ENCODE results near the gene COL4A1. TPM values are rescaled to one million over a fixed set of nuclear protein-coding genes. Genes with fewer than 3 reads are reported as not detected.

Gene COL4A1
- total RNA-seq, 1 donor from 2014 or later, result 105 TPM

DNA sequence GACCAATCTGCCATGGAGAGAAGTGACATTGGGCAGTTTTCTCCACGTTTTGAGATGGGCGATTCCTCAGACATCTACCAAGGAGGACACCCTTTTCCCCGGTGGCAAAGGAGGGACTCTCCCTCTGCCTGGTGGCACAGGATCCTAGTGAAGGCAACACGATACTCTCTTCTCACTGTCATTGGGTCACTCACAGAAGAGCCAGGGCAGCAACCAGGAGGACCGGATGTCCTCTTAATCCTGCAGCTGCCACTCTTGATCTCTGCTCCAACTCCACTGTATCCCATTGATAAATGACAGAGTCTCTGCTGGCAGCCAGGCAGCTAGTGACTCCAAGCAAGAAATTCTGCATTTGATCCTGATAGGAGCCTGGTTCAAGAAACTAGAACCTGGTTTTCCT is 42.3 kb upstream of the COL4A1 start:
- Histone ChIP-seq H3K4me2 (no peak overlapping the region), H3F3A (ENCODE audit: low read depth) (no peaks in the 10 kb centered on the region), H3K27ac (no peak overlapping the region), H3K9ac (no peak overlapping the region), H2AFZ (replicated peaks) (no peak overlapping the region), H3K27me3 (no peaks in the 10 kb centered on the region), H4K20me1 (ENCODE audit: low read depth) (peaks cover 63% of the 10 kb centered on the region), H3K4me3 (no peak overlapping the region), H3K9me3 (ENCODE audit: low read depth) (no peaks in the 10 kb centered on the region), H3K36me3 (no peaks in the 10 kb centered on the region), H3K79me2 (ENCODE audit: low read depth) (peaks cover 42% of the 10 kb centered on the region), H3K4me1 (no peaks in the 10 kb centered on the region)
- no peak for TF ChIP-seq EZH2 (IDR thresholded peaks at IDR 0.05)
- TF ChIP-seq, protein P1, sequence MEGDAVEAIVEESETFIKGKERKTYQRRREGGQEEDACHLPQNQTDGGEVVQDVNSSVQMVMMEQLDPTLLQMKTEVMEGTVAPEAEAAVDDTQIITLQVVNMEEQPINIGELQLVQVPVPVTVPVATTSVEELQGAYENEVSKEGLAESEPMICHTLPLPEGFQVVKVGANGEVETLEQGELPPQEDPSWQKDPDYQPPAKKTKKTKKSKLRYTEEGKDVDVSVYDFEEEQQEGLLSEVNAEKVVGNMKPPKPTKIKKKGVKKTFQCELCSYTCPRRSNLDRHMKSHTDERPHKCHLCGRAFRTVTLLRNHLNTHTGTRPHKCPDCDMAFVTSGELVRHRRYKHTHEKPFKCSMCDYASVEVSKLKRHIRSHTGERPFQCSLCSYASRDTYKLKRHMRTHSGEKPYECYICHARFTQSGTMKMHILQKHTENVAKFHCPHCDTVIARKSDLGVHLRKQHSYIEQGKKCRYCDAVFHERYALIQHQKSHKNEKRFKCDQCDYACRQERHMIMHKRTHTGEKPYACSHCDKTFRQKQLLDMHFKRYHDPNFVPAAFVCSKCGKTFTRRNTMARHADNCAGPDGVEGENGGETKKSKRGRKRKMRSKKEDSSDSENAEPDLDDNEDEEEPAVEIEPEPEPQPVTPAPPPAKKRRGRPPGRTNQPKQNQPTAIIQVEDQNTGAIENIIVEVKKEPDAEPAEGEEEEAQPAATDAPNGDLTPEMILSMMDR (IDR thresholded peaks at IDR 0.05), result no peak
- TF ChIP-seq EZH2phosphoT487 (IDR thresholded peaks at IDR 0.05), result no peak
- no peak overlapping the region for H3K27ac Mint-ChIP-seq
- H3K9me3 Mint-ChIP-seq, result no peaks in the 10 kb centered on the region
- H3K36me3 Mint-ChIP-seq, result peaks cover 22% of the 10 kb centered on the region
- no peak for DNase-seq (ENCODE audit: low spot score)
- peaks cover 5% of the 10 kb centered on the region for H3K27me3 Mint-ChIP-seq (ENCODE audit: insufficient read depth, low read depth)
- H3K4me3 Mint-ChIP-seq, result no peak overlapping the region
- peaks cover 23% of the 10 kb centered on the region for H3K4me1 Mint-ChIP-seq

- Mint-ChIP-seq H3K4me1 (peaks cover 23% of the 10 kb centered on the region), H3K27me3 (ENCODE audit: insufficient read depth, low read depth) (peaks cover 5% of the 10 kb centered on the region), H3K36me3 (peaks cover 24% of the 10 kb centered on the region), H3K4me3 (no peak overlapping the region), H3K27ac (peak overlapping the region; percentile 59), H3K9me3 (peaks cover 3% of the 10 kb centered on the region)
- no peak for DNase-seq (ENCODE audit: low spot score)
- Histone ChIP-seq H3K36me3 (no peaks in the 10 kb centered on the region), H4K20me1 (ENCODE audit: low read depth) (peaks cover 57% of the 10 kb centered on the region), H3K27ac (no peak overlapping the region), H3K4me3 (no peak overlapping the region), H3K4me2 (no peak overlapping the region), H3F3A (ENCODE audit: low read depth) (no peaks in the 10 kb centered on the region), H3K27me3 (no peaks in the 10 kb centered on the region), H3K4me1 (no peaks in the 10 kb centered on the region), H3K9me3 (ENCODE audit: low read depth) (no peaks in the 10 kb centered on the region), H3K79me2 (ENCODE audit: low read depth) (peaks cover 44% of the 10 kb centered on the region), H3K9ac (no peak overlapping the region), H2AFZ (replicated peaks) (no peak overlapping the region)
- TF ChIP-seq EZH2 (IDR thresholded peaks at IDR 0.05) (no peak), EZH2phosphoT487 (IDR thresholded peaks at IDR 0.05) (no peak)
- TF ChIP-seq, protein P1 (IDR thresholded peaks at IDR 0.05), result no peak
Observed at GRCh38 chr13:110348309-110349105, 41.5 kb upstream of the COL4A1 start.

GRCh38 chr13:110347535-110348308 is 40.8 kb upstream of the COL4A1 start:
- H4K20me1 ChIP-seq (ENCODE audit: low read depth), result peaks cover 55% of the 10 kb centered on the region
- H3K4me1 Mint-ChIP-seq, result peaks cover 23% of the 10 kb centered on the region
- H3K27ac ChIP-seq, result no peak overlapping the region
- H3F3A ChIP-seq (ENCODE audit: low read depth), result no peaks in the 10 kb centered on the region
- H3K27me3 ChIP-seq, result no peaks in the 10 kb centered on the region
- no peak overlapping the region for H2AFZ ChIP-seq (replicated peaks)
- H3K4me1 ChIP-seq, result peaks cover under 1% of the 10 kb centered on the region
- no peak overlapping the region for H3K4me3 ChIP-seq
- H3K4me3 Mint-ChIP-seq, result no peak overlapping the region
- peaks cover 25% of the 10 kb centered on the region for H3K36me3 Mint-ChIP-seq
- peaks cover 49% of the 10 kb centered on the region for H3K79me2 ChIP-seq (ENCODE audit: low read depth)
- H3K36me3 ChIP-seq, result no peaks in the 10 kb centered on the region
- no peak overlapping the region for H3K27ac Mint-ChIP-seq
- no peak overlapping the region for H3K9ac ChIP-seq
- no peak for DNase-seq (ENCODE audit: low spot score)
- no peaks in the 10 kb centered on the region for H3K9me3 ChIP-seq (ENCODE audit: low read depth)
- TF ChIP-seq, protein P1 (IDR thresholded peaks at IDR 0.05), result no peak
- TF ChIP-seq EZH2 (IDR thresholded peaks at IDR 0.05) (no peak), EZH2phosphoT487 (IDR thresholded peaks at IDR 0.05) (no peak)
- peaks cover 5% of the 10 kb centered on the region for H3K27me3 Mint-ChIP-seq (ENCODE audit: insufficient read depth, low read depth)
- no peak overlapping the region for H3K4me2 ChIP-seq
- peaks cover 6% of the 10 kb centered on the region for H3K9me3 Mint-ChIP-seq

All from neural progenitor cell (in vitro differentiated cells).